Nephron (organoid): ENCODE results near the gene SRSF9.

Experiments used
- H3K27ac Mint-ChIP-seq, 3 experiments: 2 replicates each; pipeline ENCODE4 v1.8.0; 2020; ENCODE audit warnings: mixed read lengths in 3 of 3, mild to moderate bottlenecking in 2 of 3, moderate library complexity in 1 of 3
- H3K27me3 Mint-ChIP-seq: 2 replicates; pipeline ENCODE4 v1.8.0; 2021; ENCODE audit warnings: low read depth, mild to moderate bottlenecking, moderate library complexity, mixed read lengths
- H3K36me3 Mint-ChIP-seq: 2 replicates; pipeline ENCODE4 v1.8.0; 2020; ENCODE audit warnings: low read depth, mixed read lengths
- H3K4me1 Mint-ChIP-seq: 2 replicates; pipeline ENCODE4 v1.8.0; 2020; ENCODE audit warnings: mixed read lengths
- H3K4me3 Mint-ChIP-seq, 3 experiments: 2 replicates each; pipeline ENCODE4 v1.8.0; 2020; ENCODE audit warnings: mild to moderate bottlenecking in 3 of 3, mixed read lengths in 3 of 3, moderate library complexity in 2 of 3
- H3K9me3 Mint-ChIP-seq: 2 replicates; pipeline ENCODE4 v1.8.0; 2020; ENCODE audit warnings: mixed read lengths
- CTCF ChIP-seq, 3 experiments: fragments of 200-600 bp; sonication (generic); IDR thresholded peaks; one replicate each; pipeline ENCODE4 v1.5.0; 2021; ENCODE audit warnings: antibody characterized with exemption in 3 of 3; ENCODE audit not compliant: unreplicated experiment in 3 of 3

Gene SRSF9

GRCh38 chr12:120439646-120440247 is 29.8 kb downstream of the SRSF9 start:
- no peaks in the 10 kb centered on the region for H3K9me3 Mint-ChIP-seq
- TF ChIP-seq CTCF (IDR thresholded peaks at IDR 0.05; ENCODE audit: unreplicated experiment in 3 of 3) = peak; percentile 60 to 70 (median 64)
- H3K4me3 Mint-ChIP-seq = peak overlapping the region; percentile 70 to 82 (median 77)
- H3K27ac Mint-ChIP-seq = no peak overlapping the region
- peaks cover 29% of the 10 kb centered on the region for H3K36me3 Mint-ChIP-seq
- H3K27me3 Mint-ChIP-seq = no peaks in the 10 kb centered on the region
- peaks cover 17% of the 10 kb centered on the region for H3K4me1 Mint-ChIP-seq

DNA sequence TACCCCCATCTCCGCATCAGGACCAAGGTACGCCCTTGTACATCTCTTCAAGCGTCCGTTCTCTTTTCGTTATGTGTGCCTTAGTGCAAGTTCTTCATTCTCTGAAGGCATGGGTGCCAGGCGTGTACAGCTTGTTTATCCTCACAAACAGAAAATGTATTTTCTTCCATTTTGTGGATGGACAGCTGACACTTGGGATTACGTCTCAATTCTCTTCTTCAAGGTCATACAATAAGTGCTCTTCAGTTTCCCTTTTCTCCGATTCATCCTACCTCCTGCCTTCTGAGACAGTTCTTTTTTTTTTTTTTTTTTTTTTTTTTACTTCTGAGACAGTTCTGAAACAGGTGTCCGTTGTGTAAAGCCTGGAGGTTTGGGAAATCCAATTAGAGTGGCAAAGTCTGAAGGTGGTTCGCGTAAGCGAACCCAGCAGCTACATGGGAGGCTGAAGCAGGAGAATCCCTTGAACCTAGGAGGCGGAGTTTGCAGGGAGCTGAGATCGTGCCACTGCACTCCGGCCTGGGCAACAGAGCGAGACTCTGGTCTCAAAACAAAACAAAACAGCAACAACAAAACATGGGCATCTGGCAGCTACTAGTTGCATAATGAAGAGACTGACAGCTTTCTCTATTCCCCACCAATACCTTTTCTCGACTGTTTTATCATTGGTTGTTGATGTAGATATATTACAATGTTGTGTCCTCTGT is 30.9 kb downstream of the SRSF9 start:
- H3K4me1 Mint-ChIP-seq = peaks cover 17% of the 10 kb centered on the region
- H3K4me3 Mint-ChIP-seq = peak overlapping the region; percentile 94 to 99 (median 97)
- no peak for TF ChIP-seq CTCF (IDR thresholded peaks at IDR 0.05; ENCODE audit: unreplicated experiment in 3 of 3)
- H3K9me3 Mint-ChIP-seq = no peaks in the 10 kb centered on the region
- H3K36me3 Mint-ChIP-seq = peaks cover 23% of the 10 kb centered on the region
- peak overlapping the region in 2 of 3 experiments; percentile 67 to 73 for H3K27ac Mint-ChIP-seq
- H3K27me3 Mint-ChIP-seq = no peaks in the 10 kb centered on the region

GRCh38 chr12:120437735-120438494 is 31.6 kb downstream of the SRSF9 start, which contains the start of gene COX6A1:
Gene COX6A1 (plus strand): TSS chr12:120438113. CDS start chr12:120438127, 14 bp downstream.
- Mint-ChIP-seq H3K4me3 (peak within 1 kb of the TSS; percentile 94 to 99 (median 97)), H3K9me3 (no peaks in the 10 kb centered on the region), H3K36me3 (peaks cover 22% of the 10 kb centered on the region), H3K27ac (peak within 1 kb of the TSS; percentile 63 to 73 (median 67)), H3K27me3 (no peaks in the 10 kb centered on the region), H3K4me1 (peaks cover 17% of the 10 kb centered on the region)
- TF ChIP-seq CTCF (IDR thresholded peaks at IDR 0.05; ENCODE audit: unreplicated experiment in 3 of 3) = no peak

GRCh38 chr12:120432772-120433525 is 36.6 kb downstream of the SRSF9 start:
- TF ChIP-seq CTCF (IDR thresholded peaks at IDR 0.05; ENCODE audit: unreplicated experiment in 3 of 3) = no peak
- H3K36me3 Mint-ChIP-seq = no peaks in the 10 kb centered on the region
- no peaks in the 10 kb centered on the region for H3K9me3 Mint-ChIP-seq
- H3K27me3 Mint-ChIP-seq = peaks cover 4% of the 10 kb centered on the region
- H3K4me1 Mint-ChIP-seq = no peaks in the 10 kb centered on the region
- no peak overlapping the region for H3K27ac Mint-ChIP-seq
- no peak overlapping the region for H3K4me3 Mint-ChIP-seq

GRCh38 chr12:120429368-120429767 is 40.2 kb downstream of the SRSF9 start:
- no peaks in the 10 kb centered on the region for H3K36me3 Mint-ChIP-seq
- peaks cover 4% of the 10 kb centered on the region for H3K27me3 Mint-ChIP-seq
- H3K4me3 Mint-ChIP-seq = no peak overlapping the region
- TF ChIP-seq CTCF (IDR thresholded peaks at IDR 0.05; ENCODE audit: unreplicated experiment in 3 of 3) = no peak
- H3K9me3 Mint-ChIP-seq = no peaks in the 10 kb centered on the region
- H3K27ac Mint-ChIP-seq = peak overlapping the region in 2 of 3 experiments; percentile 10 to 34
- H3K4me1 Mint-ChIP-seq = no peaks in the 10 kb centered on the region
